NCI-H69 (cell line): ENCODE results near the gene SKP1.
"Not testable (repeated sequence)": the region's sequence is repeated elsewhere in the genome, so short reads cannot be mapped to it uniquely, and the experiment has no call there.

Source experiments
- DNase-seq: peaks from one replicate; lab custom pipeline; 2025; lab: John Stamatoyannopoulos, UW

SKP1 gene

GRCh38 chr5:134176511-134177368 lies at the start of gene SKP1:
Gene SKP1 (minus strand): TSS chr5:134176950. CDS start chr5:134174022, 2,928 bp downstream.
- peak; percentile 94 for DNase-seq

GRCh38 chr5:134225780-134226440 lies 49.2 kb upstream of the SKP1 start, which contains the start of gene PPP2CA:
Gene PPP2CA (minus strand): TSS chr5:134226073. CDS start chr5:134225861, 212 bp downstream.
- peak; percentile 99 for DNase-seq

- peak; percentile 88 for DNase-seq
Measured at GRCh38 chr5:134224888-134225779, 48.4 kb upstream of the SKP1 start.

- DNase-seq: peak; percentile 39
Measured at GRCh38 chr5:134223406-134224248, 46.9 kb upstream of the SKP1 start.

- not testable (repeated sequence) for DNase-seq
Measured at GRCh38 chr5:134221690-134222089, 44.9 kb upstream of the SKP1 start.

- DNase-seq: no peak
Measured at GRCh38 chr5:134215757-134216156, 39.0 kb upstream of the SKP1 start.

- not testable (repeated sequence) for DNase-seq
Measured at GRCh38 chr5:134211263-134212031, 34.7 kb upstream of the SKP1 start.

GRCh38 chr5:134209477-134210245 lies 32.9 kb upstream of the SKP1 start:
- no peak for DNase-seq

- DNase-seq: no peak
Measured at GRCh38 chr5:134207696-134208095, 30.9 kb upstream of the SKP1 start.

- no peak for DNase-seq
Measured at GRCh38 chr5:134206627-134207160, 29.9 kb upstream of the SKP1 start.

GRCh38 chr5:134204575-134204974 lies 27.8 kb upstream of the SKP1 start:
- no peak for DNase-seq

GRCh38 chr5:134203630-134204029 lies 26.9 kb upstream of the SKP1 start:
- DNase-seq: no peak

- no peak for DNase-seq
Measured at GRCh38 chr5:134195666-134196065, 18.9 kb upstream of the SKP1 start.

GRCh38 chr5:134189031-134189430 lies 12.3 kb upstream of the SKP1 start:
- DNase-seq: no peak

- no peak for DNase-seq
Measured at GRCh38 chr5:134188092-134188491, 11.3 kb upstream of the SKP1 start.

GRCh38 chr5:134184155-134185135 lies 7.7 kb upstream of the SKP1 start:
- DNase-seq: peak; percentile 65

GRCh38 chr5:134183481-134183880 lies 6.7 kb upstream of the SKP1 start:
- DNase-seq: no peak

- no peak for DNase-seq
Measured at GRCh38 chr5:134178096-134178419, 1.3 kb upstream of the SKP1 start.
